GM23338 (cell line): ENCODE measurements around the gene UBL4A. TPM values are rescaled to one million over a fixed set of nuclear protein-coding genes. Genes with fewer than 3 reads are reported as not detected.

ENCODE experiments used
- ATAC-seq: fragments of 200-7000 bp; cut with Tn5 transposase; 3 replicates; pipeline ENCODE4 v1.9.1; 2020
- DNase-seq: peaks from one replicate; pipeline ENCODE4 v3.0.0-alpha.2; 2015; ENCODE audit warnings: low spot score
- H2AFZ ChIP-seq: fragments of 200-600 bp; sonication (generic); 2 replicates; pipeline ENCODE4 v1.8.0; 2016; ENCODE audit warnings: antibody characterized with exemption, mild to moderate bottlenecking, moderate library complexity
- H3F3A ChIP-seq: fragments of 200-600 bp; sonication (generic); replicated peaks from 2 replicates; pipeline ENCODE4 v1.8.0; 2017; ENCODE audit warnings: antibody characterized with exemption, mixed run types, low read depth
- H3K27ac ChIP-seq: fragments of 200-600 bp; sonication (generic); 2 replicates; pipeline ENCODE4 v1.6.1; 2016; ENCODE audit warnings: low read depth
- H3K27me3 ChIP-seq: fragments of 200-600 bp; sonication (generic); 2 replicates; pipeline ENCODE4 v1.8.0; 2016; ENCODE audit warnings: mild to moderate bottlenecking, mixed run types, moderate library complexity; ENCODE audit not compliant: insufficient read depth
- H3K36me3 ChIP-seq: fragments of 200-600 bp; sonication (generic); 2 replicates; pipeline ENCODE4 v1.8.0; 2016; ENCODE audit warnings: mild to moderate bottlenecking; ENCODE audit not compliant: insufficient read depth
- H3K4me1 ChIP-seq: fragments of 200-600 bp; sonication (generic); 2 replicates; pipeline ENCODE4 v1.8.0; 2016; ENCODE audit warnings: mild to moderate bottlenecking, moderate library complexity; ENCODE audit not compliant: insufficient read depth
- H3K4me2 ChIP-seq: fragments of 200-600 bp; sonication (generic); 2 replicates; pipeline ENCODE4 v1.7.1; 2017; ENCODE audit warnings: mixed run types
- H3K4me3 ChIP-seq: fragments of 200-600 bp; sonication (generic); 2 replicates; pipeline ENCODE4 v1.6.1; 2016; ENCODE audit warnings: mixed run types
- H3K79me2 ChIP-seq: fragments of 200-600 bp; sonication (generic); replicated peaks from 2 replicates; pipeline ENCODE4 v1.8.0; 2017; ENCODE audit warnings: mild to moderate bottlenecking; ENCODE audit not compliant: insufficient read depth
- H3K9me2 ChIP-seq: fragments of 200-600 bp; sonication (generic); 2 replicates; pipeline ENCODE4 v1.8.0; 2017; ENCODE audit not compliant: insufficient read depth
- H4K20me1 ChIP-seq: fragments of 200-600 bp; sonication (generic); replicated peaks from 2 replicates; pipeline ENCODE4 v1.8.0; 2017; ENCODE audit warnings: mild to moderate bottlenecking; ENCODE audit not compliant: insufficient read depth
- H3K27ac Mint-ChIP-seq: 2 replicates; pipeline ENCODE4 v1.8.0; 2020; ENCODE audit warnings: inconsistent platforms, mild to moderate bottlenecking, moderate library complexity, mixed read lengths
- H3K27me3 Mint-ChIP-seq: 3 replicates; pipeline ENCODE4 v1.8.0; 2022; ENCODE audit warnings: low read depth, mild to moderate bottlenecking, moderate library complexity, mixed read lengths, inconsistent platforms; ENCODE audit not compliant: insufficient read depth, poor library complexity
- H3K36me3 Mint-ChIP-seq: 3 replicates; pipeline ENCODE4 v1.8.0; 2021; ENCODE audit warnings: low read depth, mild to moderate bottlenecking, inconsistent platforms, moderate library complexity, mixed read lengths
- H3K4me1 Mint-ChIP-seq: 3 replicates; pipeline ENCODE4 v1.8.0; 2020; ENCODE audit warnings: mild to moderate bottlenecking, inconsistent platforms, mixed read lengths
- H3K4me3 Mint-ChIP-seq: 3 replicates; pipeline ENCODE4 v1.8.0; 2021; ENCODE audit warnings: moderate library complexity, mild to moderate bottlenecking, inconsistent platforms, mixed read lengths
- H3K9me3 Mint-ChIP-seq: 3 replicates; pipeline ENCODE4 v1.8.0; 2020; ENCODE audit warnings: moderate library complexity, mild to moderate bottlenecking, inconsistent platforms, mixed read lengths
- JUNB ChIP-seq: IDR thresholded peaks from one replicate; pipeline ENCODE4 v1.6.1; 2016; ENCODE audit warnings: antibody characterized with exemption; ENCODE audit not compliant: unreplicated experiment
- microRNA-seq: library from miRNA; unstranded; fragments of <30 nt; microRNA quantifications from one replicate; pipeline ENCODE4, GENCODE V29; 2017
- polyA plus RNA-seq: library from polyadenylated mRNA; unstranded; fragments of >200 nt; fragmentation: Nextera tagmentation; extraction: Ambion mirVana; gene quantifications from 2 replicates; pipeline ENCODE4 v1.2.1, GENCODE V29; 2016
- small RNA-seq: library from RNA; depleted of rRNA; stranded (forward); fragments of <200 nt; gene quantifications from one replicate; pipeline ENCODE3, GENCODE V24; 2014; ENCODE audit warnings: low replicate concordance
- total RNA-seq: library from RNA; depleted of rRNA; stranded (reverse); fragments of >200 nt; shearing (Covaris generic); gene quantifications from 2 replicates; pipeline ENCODE4 v1.2.3, GENCODE V29; 2014; rRNA removed
- TF ChIP-seq, protein P1 (sequence below), 2 experiments: fragments of 200-600 bp in 1 of 2; sonication (generic) in 1 of 2; conservative IDR thresholded peaks; 2 replicates each; pipeline versions ENCODE4 v1.5.1 to v1.6.1; 2016 to 2017; ENCODE audit warnings: antibody characterized with exemption in 2 of 2, low read depth in 2 of 2, mild to moderate bottlenecking in 2 of 2, moderate library complexity in 1 of 2

The UBL4A gene
- total and polyA plus RNA-seq, 2 experiments from 2014 or later, result 15.6 to 43.7 TPM

GRCh38 chrX:154434394-154435168 lies 51.8 kb downstream of the UBL4A start:
- H3K9me2 ChIP-seq, result no peaks in the 10 kb centered on the region
- Mint-ChIP-seq H3K9me3 (no peaks in the 10 kb centered on the region), H3K36me3 (peaks cover 27% of the 10 kb centered on the region), H3K27me3 (peaks cover 4% of the 10 kb centered on the region), H3K27ac (no peak overlapping the region), H3K4me1 (peaks cover 23% of the 10 kb centered on the region), H3K4me3 (no peak overlapping the region)
- no peaks in the 10 kb centered on the region for H3K36me3 ChIP-seq
- no peaks in the 10 kb centered on the region for H4K20me1 ChIP-seq
- H2AFZ ChIP-seq, result no peak overlapping the region
- no peak overlapping the region for H3K4me3 ChIP-seq
- no peak overlapping the region for H3K27ac ChIP-seq
- ATAC-seq (no peak), DNase-seq (no peak)
- TF ChIP-seq, protein P1, sequence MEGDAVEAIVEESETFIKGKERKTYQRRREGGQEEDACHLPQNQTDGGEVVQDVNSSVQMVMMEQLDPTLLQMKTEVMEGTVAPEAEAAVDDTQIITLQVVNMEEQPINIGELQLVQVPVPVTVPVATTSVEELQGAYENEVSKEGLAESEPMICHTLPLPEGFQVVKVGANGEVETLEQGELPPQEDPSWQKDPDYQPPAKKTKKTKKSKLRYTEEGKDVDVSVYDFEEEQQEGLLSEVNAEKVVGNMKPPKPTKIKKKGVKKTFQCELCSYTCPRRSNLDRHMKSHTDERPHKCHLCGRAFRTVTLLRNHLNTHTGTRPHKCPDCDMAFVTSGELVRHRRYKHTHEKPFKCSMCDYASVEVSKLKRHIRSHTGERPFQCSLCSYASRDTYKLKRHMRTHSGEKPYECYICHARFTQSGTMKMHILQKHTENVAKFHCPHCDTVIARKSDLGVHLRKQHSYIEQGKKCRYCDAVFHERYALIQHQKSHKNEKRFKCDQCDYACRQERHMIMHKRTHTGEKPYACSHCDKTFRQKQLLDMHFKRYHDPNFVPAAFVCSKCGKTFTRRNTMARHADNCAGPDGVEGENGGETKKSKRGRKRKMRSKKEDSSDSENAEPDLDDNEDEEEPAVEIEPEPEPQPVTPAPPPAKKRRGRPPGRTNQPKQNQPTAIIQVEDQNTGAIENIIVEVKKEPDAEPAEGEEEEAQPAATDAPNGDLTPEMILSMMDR (conservative IDR thresholded peaks at IDR 0.05; ENCODE audit: low read depth in 2 of 2), result no peak
- no peak for TF ChIP-seq JUNB
- no peak overlapping the region for H3K4me2 ChIP-seq
- no peaks in the 10 kb centered on the region; the same call in 1 of the 2 replicates for H3K4me1 ChIP-seq
- H3K27me3 ChIP-seq, result no peaks in the 10 kb centered on the region
- H3K79me2 ChIP-seq, result peaks cover 17% of the 10 kb centered on the region
- no peaks in the 10 kb centered on the region for H3F3A ChIP-seq

Small RNA genes lying within 50 kb of the gene (microRNA-seq; reads per million reads assigned to microRNA genes)
- not detected for gene MIR6858

Small RNA genes lying within 50 kb of the gene (small RNA-seq; reads per million reads assigned to genes)
- gene MIR6858 (not detected), gene RN7SL697P (not detected)

Other genes starting within 250 kb of the UBL4A start
- not detected in 2 replicates for gene OPN1MW3, start 229.0 kb downstream of the UBL4A start, total RNA-seq
- not detected in 2 replicates for gene OPN1MW3, start 229.0 kb downstream of the UBL4A start, polyA plus RNA-seq
- gene TEX28, start 191.5 kb downstream of the UBL4A start, total RNA-seq, result not detected in 2 replicates
- gene TEX28, start 191.5 kb downstream of the UBL4A start, polyA plus RNA-seq, result not detected in 2 replicates
- gene TKTL1, start 190.8 kb downstream of the UBL4A start, total RNA-seq, result not detected in 2 replicates
- gene TKTL1, start 190.8 kb downstream of the UBL4A start, polyA plus RNA-seq, result not detected in 2 replicates
- gene FLNA, start 112.0 kb downstream of the UBL4A start, total RNA-seq, result 1,228 and 1,445 TPM in 2 replicates
- gene FLNA, start 112.0 kb downstream of the UBL4A start, polyA plus RNA-seq, result 579 and 629 TPM in 2 replicates
- 76.0 and 78.6 TPM in 2 replicates for gene EMD, start 107.3 kb downstream of the UBL4A start, total RNA-seq
- 74.2 and 78.3 TPM in 2 replicates for gene EMD, start 107.3 kb downstream of the UBL4A start, polyA plus RNA-seq
- gene RPL10, start 88.2 kb downstream of the UBL4A start, total RNA-seq, result 3,338 and 4,929 TPM in 2 replicates
- gene RPL10, start 88.2 kb downstream of the UBL4A start, polyA plus RNA-seq, result 1,696 and 1,721 TPM in 2 replicates
- 16.0 and 16.1 TPM in 2 replicates for gene DNASE1L1, start 77.4 kb downstream of the UBL4A start, total RNA-seq
- gene DNASE1L1, start 77.4 kb downstream of the UBL4A start, polyA plus RNA-seq, result 3.3 and 4.1 TPM in 2 replicates
- gene TAFAZZIN, start 75.1 kb downstream of the UBL4A start, total RNA-seq, result 36.0 and 43.3 TPM in 2 replicates
- 24.1 and 26.1 TPM in 2 replicates for gene TAFAZZIN, start 75.1 kb downstream of the UBL4A start, polyA plus RNA-seq
- gene ATP6AP1, start 57.9 kb downstream of the UBL4A start, total RNA-seq, result 52.1 and 53.4 TPM in 2 replicates
- 37.7 and 39.4 TPM in 2 replicates for gene ATP6AP1, start 57.9 kb downstream of the UBL4A start, polyA plus RNA-seq
- gene GDI1, start 49.5 kb downstream of the UBL4A start, total RNA-seq, result 95.9 and 96.1 TPM in 2 replicates
- gene GDI1, start 49.5 kb downstream of the UBL4A start, polyA plus RNA-seq, result 48.5 and 49.1 TPM in 2 replicates
- 20.9 and 23.9 TPM in 2 replicates for gene FAM50A, start 42.5 kb downstream of the UBL4A start, total RNA-seq
- gene FAM50A, start 42.5 kb downstream of the UBL4A start, polyA plus RNA-seq, result 77.6 and 91.3 TPM in 2 replicates
- gene PLXNA3, start 28.3 kb downstream of the UBL4A start, total RNA-seq, result 5.4 and 7.0 TPM in 2 replicates
- gene PLXNA3, start 28.3 kb downstream of the UBL4A start, polyA plus RNA-seq, result 2.7 and 4.1 TPM in 2 replicates
- 60.3 and 71.0 TPM in 2 replicates for gene LAGE3, start 7.3 kb downstream of the UBL4A start, total RNA-seq
- 76.5 and 84.5 TPM in 2 replicates for gene LAGE3, start 7.3 kb downstream of the UBL4A start, polyA plus RNA-seq
- gene SLC10A3, start 4.0 kb upstream of the UBL4A start, total RNA-seq, result 9.5 and 17.6 TPM in 2 replicates
- 7.3 and 7.6 TPM in 2 replicates for gene SLC10A3, start 4.0 kb upstream of the UBL4A start, polyA plus RNA-seq
- gene FAM3A, start 29.6 kb upstream of the UBL4A start, total RNA-seq, result 14.0 and 16.5 TPM in 2 replicates
- gene FAM3A, start 29.6 kb upstream of the UBL4A start, polyA plus RNA-seq, result 11.8 and 12.0 TPM in 2 replicates
- gene G6PD, start 60.2 kb upstream of the UBL4A start, total RNA-seq, result 66.2 and 66.7 TPM in 2 replicates
- 14.3 and 14.4 TPM in 2 replicates for gene G6PD, start 60.2 kb upstream of the UBL4A start, polyA plus RNA-seq
- gene IKBKG, start 61.0 kb upstream of the UBL4A start, total RNA-seq, result 13.5 and 14.9 TPM in 2 replicates
- 11.5 and 12.6 TPM in 2 replicates for gene IKBKG, start 61.0 kb upstream of the UBL4A start, polyA plus RNA-seq
- not detected in 2 replicates for gene CTAG1A, start 98.5 kb upstream of the UBL4A start, total RNA-seq
- not detected in 2 replicates for gene CTAG1A, start 98.5 kb upstream of the UBL4A start, polyA plus RNA-seq
- gene CTAG1B, start 132.7 kb upstream of the UBL4A start, total RNA-seq, result not detected in 2 replicates
- not detected in 2 replicates for gene CTAG1B, start 132.7 kb upstream of the UBL4A start, polyA plus RNA-seq
- gene CTAG2, start 167.0 kb upstream of the UBL4A start, total RNA-seq, result 0.87 TPM in 1 of 2 replicates, not detected in the other
- not detected in 2 replicates for gene CTAG2, start 167.0 kb upstream of the UBL4A start, polyA plus RNA-seq